Mesothelial cell of epicardium (in vitro differentiated cells): Measurements from ENCODE around the gene NCAPD2. TPM values are rescaled to one million over a fixed set of nuclear protein-coding genes. Genes with fewer than 3 reads are reported as not detected.

ENCODE experiments used
- DNase-seq, 2 experiments: peaks; one replicate each; pipeline ENCODE4 v3.0.0; 2021; ENCODE audit warnings: low spot score in 2 of 2; ENCODE audit not compliant: unreplicated experiment in 2 of 2
- H3K27ac Mint-ChIP-seq: 2 replicates; pipeline ENCODE4 v1.8.0; 2021; ENCODE audit warnings: mixed read lengths
- H3K27me3 Mint-ChIP-seq: 2 replicates; pipeline ENCODE4 v1.8.0; 2021; ENCODE audit warnings: low read depth, mixed read lengths
- H3K36me3 Mint-ChIP-seq: 2 replicates; pipeline ENCODE4 v1.8.0; 2021; ENCODE audit warnings: mixed read lengths
- H3K4me1 Mint-ChIP-seq: 2 replicates; pipeline ENCODE4 v1.8.0; 2021; ENCODE audit warnings: mixed read lengths
- H3K4me3 Mint-ChIP-seq: 2 replicates; pipeline ENCODE4 v1.8.0; 2021; ENCODE audit warnings: mild to moderate bottlenecking, moderate library complexity, mixed read lengths
- H3K9me3 Mint-ChIP-seq: 2 replicates; pipeline ENCODE4 v1.8.0; 2021; ENCODE audit warnings: mixed read lengths
- total RNA-seq: library from RNA; stranded (reverse); gene quantifications from 3 replicates; pipeline ENCODE4 v1.2.1, GENCODE V29; 2021
- TF ChIP-seq, protein P1 (sequence below): fragments of 200-600 bp; sonication (generic); IDR thresholded peaks from one replicate; pipeline ENCODE4 v1.5.0; 2021; ENCODE audit warnings: antibody characterized with exemption; ENCODE audit not compliant: unreplicated experiment

Gene NCAPD2
- total RNA-seq, 1 donor from 2014 or later, result 56.3 TPM

DNA sequence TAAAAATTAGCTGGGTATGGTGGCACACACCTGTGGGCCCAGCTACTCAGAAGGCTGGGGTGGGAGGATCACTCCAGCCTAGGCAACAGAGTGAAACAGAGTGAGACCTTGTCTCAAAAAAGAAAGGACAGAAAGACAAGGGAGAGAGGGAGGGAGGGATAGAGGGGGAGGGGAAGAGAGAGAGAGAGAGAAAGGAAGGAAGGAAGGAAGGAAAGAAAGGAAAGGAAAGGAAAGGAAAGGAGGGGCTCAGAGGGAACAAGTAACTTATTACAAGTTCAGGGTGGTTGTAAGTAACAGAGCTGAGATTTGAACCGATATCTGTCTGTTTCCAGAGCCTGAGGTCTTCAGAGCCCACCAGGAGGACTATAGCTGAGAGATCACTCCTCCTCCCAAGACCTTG, 53.7 kb downstream of the NCAPD2 start:
- H3K4me1 Mint-ChIP-seq, result peaks cover 25% of the 10 kb centered on the region

DNA sequence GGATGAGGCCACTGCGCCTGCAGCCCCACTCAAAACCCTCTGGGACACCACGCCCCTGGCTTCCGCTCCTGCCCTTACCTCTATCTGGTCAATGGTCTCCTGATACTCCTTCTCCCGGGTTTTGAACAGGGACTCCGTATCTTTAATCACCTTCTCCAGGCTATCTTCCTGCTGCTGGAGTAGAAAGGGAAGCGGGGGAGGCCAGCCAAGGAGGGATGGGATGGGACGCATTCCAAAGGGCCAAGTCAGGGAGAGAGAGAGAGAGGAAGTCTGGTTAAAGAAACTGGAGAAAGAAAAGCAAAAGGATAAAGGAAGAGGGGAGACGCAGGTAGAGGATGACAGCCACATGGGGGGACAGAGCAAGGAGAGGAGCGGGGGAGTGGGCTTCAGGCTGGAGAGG, 54.1 kb downstream of the NCAPD2 start:
- peaks cover 6% of the 10 kb centered on the region for H3K36me3 Mint-ChIP-seq
- peak overlapping the region; percentile 90 for H3K27ac Mint-ChIP-seq
- TF ChIP-seq, protein P1, sequence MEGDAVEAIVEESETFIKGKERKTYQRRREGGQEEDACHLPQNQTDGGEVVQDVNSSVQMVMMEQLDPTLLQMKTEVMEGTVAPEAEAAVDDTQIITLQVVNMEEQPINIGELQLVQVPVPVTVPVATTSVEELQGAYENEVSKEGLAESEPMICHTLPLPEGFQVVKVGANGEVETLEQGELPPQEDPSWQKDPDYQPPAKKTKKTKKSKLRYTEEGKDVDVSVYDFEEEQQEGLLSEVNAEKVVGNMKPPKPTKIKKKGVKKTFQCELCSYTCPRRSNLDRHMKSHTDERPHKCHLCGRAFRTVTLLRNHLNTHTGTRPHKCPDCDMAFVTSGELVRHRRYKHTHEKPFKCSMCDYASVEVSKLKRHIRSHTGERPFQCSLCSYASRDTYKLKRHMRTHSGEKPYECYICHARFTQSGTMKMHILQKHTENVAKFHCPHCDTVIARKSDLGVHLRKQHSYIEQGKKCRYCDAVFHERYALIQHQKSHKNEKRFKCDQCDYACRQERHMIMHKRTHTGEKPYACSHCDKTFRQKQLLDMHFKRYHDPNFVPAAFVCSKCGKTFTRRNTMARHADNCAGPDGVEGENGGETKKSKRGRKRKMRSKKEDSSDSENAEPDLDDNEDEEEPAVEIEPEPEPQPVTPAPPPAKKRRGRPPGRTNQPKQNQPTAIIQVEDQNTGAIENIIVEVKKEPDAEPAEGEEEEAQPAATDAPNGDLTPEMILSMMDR, result no peak
- no peak for DNase-seq
- no peak overlapping the region for H3K4me3 Mint-ChIP-seq
- peaks cover 29% of the 10 kb centered on the region for H3K4me1 Mint-ChIP-seq
- no peaks in the 10 kb centered on the region for H3K27me3 Mint-ChIP-seq
- H3K9me3 Mint-ChIP-seq, result no peaks in the 10 kb centered on the region

More for the DNA sequence above, 53.7 kb downstream of the NCAPD2 start:
- peak overlapping the region; percentile 90 for H3K27ac Mint-ChIP-seq
- no peaks in the 10 kb centered on the region for H3K9me3 Mint-ChIP-seq
- no peak overlapping the region for H3K4me3 Mint-ChIP-seq
- TF ChIP-seq, protein P1, result no peak
- peaks cover 6% of the 10 kb centered on the region for H3K36me3 Mint-ChIP-seq
- DNase-seq, result no peak
- no peaks in the 10 kb centered on the region for H3K27me3 Mint-ChIP-seq

DNA sequence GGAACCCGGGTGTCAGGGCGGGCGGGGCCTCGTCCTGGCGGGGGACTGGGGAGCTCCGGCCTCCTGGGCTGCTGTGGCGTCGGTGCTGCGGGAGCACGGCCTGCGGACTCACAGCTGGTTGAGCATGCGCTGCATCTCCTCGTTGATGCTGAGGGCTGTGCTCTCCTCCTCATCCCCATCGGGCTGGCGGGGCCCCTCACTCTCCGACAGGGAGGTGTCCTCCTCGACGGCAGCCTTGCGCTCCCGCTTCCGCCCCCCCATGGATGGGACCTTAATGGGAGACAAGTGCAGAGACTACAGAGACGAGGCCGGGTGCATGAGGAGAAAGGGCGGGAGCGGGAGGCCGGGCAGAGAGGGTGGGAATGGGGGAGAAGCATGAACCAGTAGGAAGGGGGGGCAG, 54.7 kb downstream of the NCAPD2 start:
- no peak for DNase-seq
- Mint-ChIP-seq H3K9me3 (no peaks in the 10 kb centered on the region), H3K4me1 (peaks cover 34% of the 10 kb centered on the region), H3K4me3 (no peak overlapping the region), H3K36me3 (peaks cover 6% of the 10 kb centered on the region), H3K27me3 (no peaks in the 10 kb centered on the region), H3K27ac (peak overlapping the region; percentile 30)
- TF ChIP-seq, protein P1, result no peak

DNA sequence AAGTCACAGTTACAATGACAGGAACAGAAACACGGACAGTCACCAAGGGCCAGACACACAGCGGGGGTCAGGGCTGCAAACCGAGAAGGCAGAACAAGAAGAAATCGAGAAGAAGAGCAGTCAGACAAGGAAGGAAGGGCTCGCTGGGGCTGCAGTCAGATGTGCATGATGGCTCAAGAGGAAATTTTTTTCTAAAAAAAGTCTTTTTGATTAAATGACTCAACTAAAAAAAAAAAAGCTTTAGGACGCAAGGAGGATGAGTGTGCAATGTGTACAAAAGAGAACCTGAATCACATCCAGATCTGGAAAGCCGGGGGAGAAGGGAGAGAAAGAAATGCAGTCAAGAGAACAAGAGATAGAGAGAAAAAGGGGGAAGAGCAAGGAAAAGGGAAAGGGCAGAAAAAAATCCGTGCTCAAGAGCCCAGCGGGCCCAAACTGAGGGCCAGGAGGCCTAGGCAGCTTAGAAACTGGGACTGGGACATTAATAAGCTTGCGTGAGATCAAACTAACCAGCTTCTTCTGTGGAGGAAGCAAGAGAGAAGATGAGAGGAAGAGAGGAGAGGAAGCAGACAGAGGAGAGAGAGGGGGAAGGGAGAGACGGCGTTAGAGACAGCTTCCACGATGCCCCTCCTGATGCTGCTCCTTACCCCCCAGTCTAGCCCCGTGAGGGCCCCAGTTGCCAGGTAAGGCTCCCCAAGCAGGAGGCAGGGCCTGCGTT, 55.2 kb downstream of the NCAPD2 start:
- peak overlapping the region; percentile 47 for H3K27ac Mint-ChIP-seq
- H3K36me3 Mint-ChIP-seq, result peaks cover 6% of the 10 kb centered on the region
- no peaks in the 10 kb centered on the region for H3K9me3 Mint-ChIP-seq
- DNase-seq, result no peak
- H3K4me3 Mint-ChIP-seq, result no peak overlapping the region
- H3K4me1 Mint-ChIP-seq, result peaks cover 38% of the 10 kb centered on the region
- TF ChIP-seq, protein P1, result no peak
- no peaks in the 10 kb centered on the region for H3K27me3 Mint-ChIP-seq

DNA sequence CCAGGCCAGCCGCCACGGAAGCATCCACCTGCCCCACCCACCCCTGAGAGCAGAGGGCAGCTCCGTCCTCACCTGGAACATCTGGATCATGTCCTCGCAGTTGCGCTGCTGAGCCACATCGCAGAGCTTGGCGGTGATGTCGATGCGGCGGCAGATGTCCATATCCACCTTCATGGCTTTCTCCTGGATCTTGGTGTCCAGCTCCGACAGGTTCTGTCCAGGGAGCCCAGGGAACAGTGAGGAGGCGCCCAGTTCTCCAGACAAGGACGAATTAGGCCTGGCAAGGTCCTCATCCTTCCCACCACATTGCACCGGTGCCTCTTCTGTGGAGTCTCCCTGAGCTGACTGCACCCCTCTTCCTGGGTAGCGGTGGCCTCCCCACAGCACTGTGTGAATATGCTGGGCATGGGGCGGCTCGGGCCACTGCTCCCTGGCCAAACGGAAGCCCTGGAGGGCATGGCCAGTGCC, 55.8 kb downstream of the NCAPD2 start:
- Mint-ChIP-seq H3K27me3 (no peaks in the 10 kb centered on the region), H3K9me3 (no peaks in the 10 kb centered on the region), H3K36me3 (peaks cover 6% of the 10 kb centered on the region), H3K4me3 (no peak overlapping the region), H3K4me1 (peaks cover 44% of the 10 kb centered on the region), H3K27ac (no peak overlapping the region)
- TF ChIP-seq, protein P1, result no peak
- no peak for DNase-seq
